SK-N-SH (cell line): ENCODE measurements around the gene ALOXE3. TPM values are rescaled to one million over a fixed set of nuclear protein-coding genes. Genes with fewer than 3 reads are reported as not detected.

ENCODE experiments used
- CTCF ChIA-PET: fragments of 300-600, 350-600 bp; formaldehyde crosslinking; extraction: SDS; loops from one replicate; lab custom pipeline; 2021; lab: Yijun Ruan, JAX
- POLR2A ChIA-PET: fragments of 350-600 bp; sonication (Branson Sonifier 250); formaldehyde crosslinking; extraction: SDS; loops from one replicate; lab custom pipeline; 2020; ENCODE audit warnings: antibody characterized with exemption, inconsistent platforms; lab: Yijun Ruan, JAX
- DNase-seq: peaks from one replicate; pipeline ENCODE4 v3.0.0; 2012
- H2AFZ ChIP-seq: fragments of 200-600 bp; sonication (generic); 2 replicates; pipeline ENCODE4 v1.8.1; 2016; ENCODE audit warnings: antibody characterized with exemption, mild to moderate bottlenecking, low read depth
- H3F3A ChIP-seq: fragments of 200-600 bp; sonication (generic); replicated peaks from 2 replicates; pipeline ENCODE3; 2016; ENCODE audit warnings: antibody characterized with exemption, mild to moderate bottlenecking; ENCODE audit not compliant: insufficient read depth
- H3K27ac ChIP-seq, 2 experiments: fragments of 200-500 bp in 1 of 2; fragments of 200-600 bp in 1 of 2; sonication (Bioruptor generic) in 1 of 2; sonication (generic), shearing (Covaris generic) in 1 of 2; 2 replicates each; pipeline versions ENCODE4 v1.5.1 to v1.6.1; 2014 to 2016; ENCODE audit warnings: low read depth in 2 of 2, inconsistent platforms in 1 of 2, low read length in 1 of 2, mild to moderate bottlenecking in 1 of 2, mixed read lengths in 1 of 2
- H3K27me3 ChIP-seq: fragments of 200-600 bp; sonication (generic), shearing (Covaris generic); 2 replicates; pipeline ENCODE4 v1.6.1; 2016; ENCODE audit warnings: mixed run types; ENCODE audit not compliant: insufficient read depth
- H3K36me3 ChIP-seq, 2 experiments: fragments of 200-500 bp in 1 of 2; fragments of 200-600 bp in 1 of 2; sonication (Bioruptor generic) in 1 of 2; sonication (generic) in 1 of 2; replicated peaks in 1 of 2; 2 replicates each; pipeline versions ENCODE3 to v1.5.1; 2014 to 2016; ENCODE audit warnings: low read length in 1 of 2, mild to moderate bottlenecking in 1 of 2; ENCODE audit not compliant: insufficient read depth in 2 of 2, control insufficient read depth in 1 of 2
- H3K4me1 ChIP-seq, 2 experiments: fragments of 200-500 bp in 1 of 2; fragments of 200-600 bp in 1 of 2; sonication (Bioruptor generic) in 1 of 2; sonication (generic), shearing (Covaris generic) in 1 of 2; 2 replicates each; pipeline versions ENCODE4 v1.5.1 to v1.6.1; 2014 to 2016; ENCODE audit warnings: low read depth in 1 of 2, low read length in 1 of 2, mixed run types in 1 of 2; ENCODE audit not compliant: insufficient read depth in 2 of 2, control insufficient read depth in 1 of 2
- H3K4me2 ChIP-seq: fragments of 200-600 bp; sonication (generic), shearing (Covaris generic); 2 replicates; pipeline ENCODE4 v1.6.1; 2017; ENCODE audit warnings: mixed run types
- H3K4me3 ChIP-seq, 2 experiments: fragments of 200-500 bp in 1 of 2; fragments of 200-600 bp in 1 of 2; sonication (Bioruptor generic) in 1 of 2; sonication (generic), shearing (Covaris generic) in 1 of 2; 2 replicates each; pipeline versions ENCODE4 v1.5.1 to v1.8.1; 2014 to 2016; ENCODE audit warnings: low read depth in 2 of 2, inconsistent platforms in 1 of 2, low read length in 1 of 2, mild to moderate bottlenecking in 1 of 2, mixed read lengths in 1 of 2, moderate library complexity in 1 of 2
- H3K79me2 ChIP-seq: fragments of 200-600 bp; sonication (generic); 2 replicates; pipeline ENCODE4 v1.8.1; 2017; ENCODE audit warnings: mild to moderate bottlenecking; ENCODE audit not compliant: insufficient read depth
- H3K9ac ChIP-seq: fragments of 200-600 bp; sonication (generic); 2 replicates; pipeline ENCODE4 v1.6.1; 2017; ENCODE audit warnings: mixed run types
- H3K9me2 ChIP-seq: fragments of 200-600 bp; sonication (generic); 2 replicates; pipeline ENCODE4 v1.6.1; 2017; ENCODE audit warnings: mixed run types
- H3K9me3 ChIP-seq: fragments of 200-600 bp; sonication (generic); 2 replicates; pipeline ENCODE4 v1.6.1; 2017; ENCODE audit warnings: mixed run types, mild to moderate bottlenecking, moderate library complexity
- H4K20me1 ChIP-seq: fragments of 200-600 bp; sonication (generic); 2 replicates; pipeline ENCODE4 v1.6.1; 2017; ENCODE audit warnings: mild to moderate bottlenecking, mixed run types; ENCODE audit not compliant: insufficient read depth
- ELF1 ChIP-seq: IDR thresholded peaks from 2 replicates; pipeline ENCODE4 v1.4.0; 2012
- FOXJ3 ChIP-seq: sonication (generic); formaldehyde crosslinking; IDR thresholded peaks from 2 replicates; pipeline ENCODE4 v1.5.1; 2020; ENCODE audit warnings: mild to moderate bottlenecking, missing genetic modification reagents
- FOXM1 ChIP-seq: IDR thresholded peaks from 2 replicates; pipeline ENCODE4 v1.4.0; 2012; ENCODE audit warnings: low read depth, mild to moderate bottlenecking
- GABPA ChIP-seq: IDR thresholded peaks from 2 replicates; pipeline ENCODE4 v1.4.0; 2012; ENCODE audit warnings: low read depth, mild to moderate bottlenecking
- IRF3 ChIP-seq: fragments of 150-350 bp; IDR thresholded peaks from 2 replicates; pipeline ENCODE4 v1.6.1; 2016; ENCODE audit warnings: mild to moderate bottlenecking, low read depth, low read length
- JUND ChIP-seq: IDR thresholded peaks from 2 replicates; pipeline ENCODE4 v1.4.0; 2012
- MXI1 ChIP-seq: IDR thresholded peaks from 2 replicates; pipeline ENCODE4 v1.6.1; 2012; ENCODE audit warnings: mild to moderate bottlenecking, low read depth, low read length, improper control_type of control experiment
- NFIC ChIP-seq: IDR thresholded peaks from 2 replicates; pipeline ENCODE4 v1.4.0; 2012; ENCODE audit warnings: borderline replicate concordance
- RAD21 ChIP-seq: IDR thresholded peaks from 2 replicates; pipeline ENCODE4 v1.6.1; 2012; ENCODE audit warnings: mild to moderate bottlenecking, low read length
- SIN3A ChIP-seq: IDR thresholded peaks from 2 replicates; pipeline ENCODE4 v1.6.1; 2012; ENCODE audit warnings: low read depth, mild to moderate bottlenecking, low read length, moderate library complexity, borderline replicate concordance
- SMC3 ChIP-seq: IDR thresholded peaks from 2 replicates; pipeline ENCODE4 v1.6.1; 2012; ENCODE audit warnings: low read depth, low read length, improper control_type of control experiment
- TAF1 ChIP-seq: IDR thresholded peaks from 2 replicates; pipeline ENCODE4 v1.6.1; 2012; ENCODE audit warnings: low read depth, mild to moderate bottlenecking, low read length, moderate library complexity, borderline replicate concordance
- TCF12 ChIP-seq: IDR thresholded peaks from 2 replicates; pipeline ENCODE4 v1.4.0; 2012
- USF1 ChIP-seq: IDR thresholded peaks from 2 replicates; pipeline ENCODE4 v1.4.0; 2012; ENCODE audit warnings: low read depth, borderline replicate concordance
- YY1 ChIP-seq: IDR thresholded peaks from 2 replicates; pipeline ENCODE4 v1.4.0; 2012; ENCODE audit warnings: low read depth, mild to moderate bottlenecking
- WGBS: methylation state at CpG from one replicate; pipeline ENCODE4 v1.1.6; 2017; ENCODE audit warnings: low lambda C conversion rate; 5-methylcytosine and 5-hydroxymethylcytosine counted together
- polyA plus RNA-seq, 3 experiments: library from polyadenylated mRNA; depleted of rRNA; stranded (reverse); fragments of >200 nt; gene quantifications; 2 replicates each; pipeline ENCODE4 v1.2.3, GENCODE V29; 2012
- TF ChIP-seq, protein P1 (sequence below): fragments of 200-600 bp; sonication (generic); IDR thresholded peaks from 2 replicates; pipeline ENCODE4 v1.6.1; 2017; ENCODE audit warnings: antibody characterized with exemption, mild to moderate bottlenecking, moderate library complexity
- TF ChIP-seq, protein P2 (sequence below): fragments of 150-350 bp; IDR thresholded peaks from 2 replicates; pipeline ENCODE4 v1.6.1; 2017; ENCODE audit warnings: antibody characterized with exemption, low read length, low read depth, borderline replicate concordance

Gene ALOXE3
- polyA plus RNA-seq, 1 of the 3 experiments (the other 2 are of a cell fraction): 0.46 TPM

DNA sequence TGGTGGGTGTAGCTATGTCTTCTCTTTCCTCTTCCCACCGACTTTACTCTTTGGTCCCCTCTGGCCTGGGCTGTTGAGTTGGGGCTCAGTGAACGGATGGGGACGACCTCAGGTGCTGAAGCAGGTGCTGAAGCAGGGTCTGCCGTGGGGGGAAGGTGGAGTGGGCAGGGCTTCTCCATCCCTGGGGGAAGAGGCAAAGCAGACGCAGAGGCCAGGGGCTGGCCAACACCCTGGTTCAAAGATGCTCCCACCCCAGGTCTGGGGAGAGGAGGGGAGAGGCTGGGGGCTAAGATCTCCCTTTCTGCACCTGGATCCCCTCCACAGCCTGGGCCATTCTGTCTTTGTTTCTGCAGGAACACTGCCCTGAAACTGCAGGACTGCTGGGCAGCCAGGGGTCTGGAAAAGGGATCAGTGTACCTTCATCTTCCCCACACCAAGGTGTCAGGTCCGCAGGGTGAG is 53.7 kb downstream of the ALOXE3 start:
- H3K79me2 ChIP-seq: no peaks in the 10 kb centered on the region
- H3K4me2 ChIP-seq: no peak overlapping the region
- ChIA-PET CTCF (interaction anchor here (0.7 to 2.2 kb wide), 6 partner anchors 9 to 48 kb away, joined by 3 to 10 read pairs (median 6); no protein-coding TSS in a partner anchor), POLR2A (no interaction called here)
- WGBS: 11% methylated on average over 6 of the region's 6 CpGs
- H3K9me3 ChIP-seq: no peaks in the 10 kb centered on the region
- H3K9ac ChIP-seq: no peak overlapping the region
- H2AFZ ChIP-seq: no peak overlapping the region
- no peaks in the 10 kb centered on the region for H4K20me1 ChIP-seq
- no peak overlapping the region for H3K4me3 ChIP-seq
- peaks cover 3 to 4% of the 10 kb centered on the region in 2 experiments; a peak in 1 of 4 replicates for H3K4me1 ChIP-seq
- no peaks in the 10 kb centered on the region for H3F3A ChIP-seq
- no peaks in the 10 kb centered on the region for H3K36me3 ChIP-seq
- DNase-seq: no peak
- TF ChIP-seq YY1: no peak
- no peak for TF ChIP-seq TAF1
- TF ChIP-seq, protein P1, sequence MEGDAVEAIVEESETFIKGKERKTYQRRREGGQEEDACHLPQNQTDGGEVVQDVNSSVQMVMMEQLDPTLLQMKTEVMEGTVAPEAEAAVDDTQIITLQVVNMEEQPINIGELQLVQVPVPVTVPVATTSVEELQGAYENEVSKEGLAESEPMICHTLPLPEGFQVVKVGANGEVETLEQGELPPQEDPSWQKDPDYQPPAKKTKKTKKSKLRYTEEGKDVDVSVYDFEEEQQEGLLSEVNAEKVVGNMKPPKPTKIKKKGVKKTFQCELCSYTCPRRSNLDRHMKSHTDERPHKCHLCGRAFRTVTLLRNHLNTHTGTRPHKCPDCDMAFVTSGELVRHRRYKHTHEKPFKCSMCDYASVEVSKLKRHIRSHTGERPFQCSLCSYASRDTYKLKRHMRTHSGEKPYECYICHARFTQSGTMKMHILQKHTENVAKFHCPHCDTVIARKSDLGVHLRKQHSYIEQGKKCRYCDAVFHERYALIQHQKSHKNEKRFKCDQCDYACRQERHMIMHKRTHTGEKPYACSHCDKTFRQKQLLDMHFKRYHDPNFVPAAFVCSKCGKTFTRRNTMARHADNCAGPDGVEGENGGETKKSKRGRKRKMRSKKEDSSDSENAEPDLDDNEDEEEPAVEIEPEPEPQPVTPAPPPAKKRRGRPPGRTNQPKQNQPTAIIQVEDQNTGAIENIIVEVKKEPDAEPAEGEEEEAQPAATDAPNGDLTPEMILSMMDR: no peak
- TF ChIP-seq SIN3A: no peak
- no peak for TF ChIP-seq ELF1
- TF ChIP-seq JUND: no peak
- no peak for TF ChIP-seq FOXM1
- TF ChIP-seq MXI1: no peak
- no peak for TF ChIP-seq SMC3
- no peak for TF ChIP-seq TCF12
- no peak for TF ChIP-seq RAD21
- no peak for TF ChIP-seq NFIC
- no peak for TF ChIP-seq FOXJ3 (CRISPR knock-in tag)
- TF ChIP-seq IRF3: no peak
- TF ChIP-seq, protein P2, sequence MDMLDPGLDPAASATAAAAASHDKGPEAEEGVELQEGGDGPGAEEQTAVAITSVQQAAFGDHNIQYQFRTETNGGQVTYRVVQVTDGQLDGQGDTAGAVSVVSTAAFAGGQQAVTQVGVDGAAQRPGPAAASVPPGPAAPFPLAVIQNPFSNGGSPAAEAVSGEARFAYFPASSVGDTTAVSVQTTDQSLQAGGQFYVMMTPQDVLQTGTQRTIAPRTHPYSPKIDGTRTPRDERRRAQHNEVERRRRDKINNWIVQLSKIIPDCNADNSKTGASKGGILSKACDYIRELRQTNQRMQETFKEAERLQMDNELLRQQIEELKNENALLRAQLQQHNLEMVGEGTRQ: no peak
- no peak for TF ChIP-seq GABPA
- TF ChIP-seq USF1: no peak
- no peaks in the 10 kb centered on the region for H3K9me2 ChIP-seq
- H3K27me3 ChIP-seq: peaks cover 76% of the 10 kb centered on the region
- no peak overlapping the region for H3K27ac ChIP-seq
